ENCODE data around the gene EXT2. TPM values are rescaled to one million over a fixed set of nuclear protein-coding genes. Genes with fewer than 3 reads are reported as not detected.

EXT2 gene
- total RNA-seq, 4 donors from 2014 or later = 19.0 to 53.2 (median 44.5) TPM

DNA sequence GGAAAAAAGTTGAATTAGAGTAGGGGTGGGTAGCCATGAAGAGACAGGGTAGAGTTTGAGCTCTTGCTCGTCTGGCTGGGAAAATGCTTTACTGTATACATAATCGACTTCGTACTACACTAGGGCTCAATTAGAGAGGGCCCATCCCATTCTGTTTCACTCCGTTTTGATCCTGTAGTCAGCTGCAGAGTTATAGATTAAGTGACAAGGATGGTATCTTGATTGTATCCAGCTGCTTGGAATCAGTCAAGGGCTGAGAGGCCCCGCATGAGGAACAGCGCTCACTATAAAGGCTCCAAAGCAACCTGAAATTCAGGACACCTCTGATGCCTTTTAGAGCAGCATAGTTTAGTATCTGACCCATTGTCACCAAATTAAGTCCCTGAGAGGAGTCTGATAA lies 132.9 kb downstream of the EXT2 start:
- no peak overlapping the region for H3K4me3 ChIP-seq
- H3K36me3 ChIP-seq = peaks cover 0 to 10% (median 0%) of the 10 kb centered on the region in 3 donors
- DNase-seq = no peak
- intact Hi-C loops (cut with DNase I) = no loop called here
- peaks cover 0 to 5% (median 0%) of the 10 kb centered on the region in 3 donors for H3K4me1 ChIP-seq
- no peak for TF ChIP-seq POLR2A (IDR thresholded peaks at IDR 0.05)
- TF ChIP-seq, protein P1, sequence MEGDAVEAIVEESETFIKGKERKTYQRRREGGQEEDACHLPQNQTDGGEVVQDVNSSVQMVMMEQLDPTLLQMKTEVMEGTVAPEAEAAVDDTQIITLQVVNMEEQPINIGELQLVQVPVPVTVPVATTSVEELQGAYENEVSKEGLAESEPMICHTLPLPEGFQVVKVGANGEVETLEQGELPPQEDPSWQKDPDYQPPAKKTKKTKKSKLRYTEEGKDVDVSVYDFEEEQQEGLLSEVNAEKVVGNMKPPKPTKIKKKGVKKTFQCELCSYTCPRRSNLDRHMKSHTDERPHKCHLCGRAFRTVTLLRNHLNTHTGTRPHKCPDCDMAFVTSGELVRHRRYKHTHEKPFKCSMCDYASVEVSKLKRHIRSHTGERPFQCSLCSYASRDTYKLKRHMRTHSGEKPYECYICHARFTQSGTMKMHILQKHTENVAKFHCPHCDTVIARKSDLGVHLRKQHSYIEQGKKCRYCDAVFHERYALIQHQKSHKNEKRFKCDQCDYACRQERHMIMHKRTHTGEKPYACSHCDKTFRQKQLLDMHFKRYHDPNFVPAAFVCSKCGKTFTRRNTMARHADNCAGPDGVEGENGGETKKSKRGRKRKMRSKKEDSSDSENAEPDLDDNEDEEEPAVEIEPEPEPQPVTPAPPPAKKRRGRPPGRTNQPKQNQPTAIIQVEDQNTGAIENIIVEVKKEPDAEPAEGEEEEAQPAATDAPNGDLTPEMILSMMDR (IDR thresholded peaks at IDR 0.05) = no peak
- no peaks in the 10 kb centered on the region for H3K27me3 ChIP-seq
- H3K27ac ChIP-seq = no peak overlapping the region
- WGBS, 2 donors = 86 to 87% methylated on average over 4 to 6 of the region's 6 CpGs
- no peaks in the 10 kb centered on the region for H3K9me3 ChIP-seq

DNA sequence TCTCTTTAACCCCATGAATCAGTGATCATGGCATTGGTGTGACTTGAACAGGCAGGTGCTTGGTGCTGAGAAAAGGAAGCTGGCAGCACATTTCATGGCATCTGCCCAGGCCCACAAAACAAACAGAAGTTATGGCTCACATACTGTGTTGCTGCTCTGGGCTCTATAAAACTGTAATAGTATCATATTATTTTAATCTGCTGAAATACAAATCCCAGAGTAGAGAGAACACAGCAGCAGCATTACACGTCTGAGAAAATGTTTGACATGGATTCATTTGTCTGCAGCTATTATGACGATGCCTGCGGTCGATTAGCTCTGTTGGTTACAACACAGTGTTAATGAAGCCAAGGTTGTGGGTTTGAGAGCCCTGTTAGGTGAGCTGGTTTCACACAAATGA lies 133.6 kb downstream of the EXT2 start:
- Histone ChIP-seq H3K4me1 (peaks cover 0 to 5% (median 0%) of the 10 kb centered on the region in 3 donors), H3K4me3 (no peak overlapping the region), H3K27me3 (no peaks in the 10 kb centered on the region), H3K36me3 (peaks cover 0 to 13% (median 0%) of the 10 kb centered on the region in 3 donors), H3K27ac (no peak overlapping the region), H3K9me3 (no peaks in the 10 kb centered on the region)
- no peak for DNase-seq
- intact Hi-C loops (cut with DNase I) = no loop called here
- TF ChIP-seq, protein P1 (IDR thresholded peaks at IDR 0.05) = no peak
- TF ChIP-seq POLR2A (IDR thresholded peaks at IDR 0.05) = no peak
- WGBS, 2 donors = 41 to 72% methylated on average over 4 of the region's 4 CpGs

DNA sequence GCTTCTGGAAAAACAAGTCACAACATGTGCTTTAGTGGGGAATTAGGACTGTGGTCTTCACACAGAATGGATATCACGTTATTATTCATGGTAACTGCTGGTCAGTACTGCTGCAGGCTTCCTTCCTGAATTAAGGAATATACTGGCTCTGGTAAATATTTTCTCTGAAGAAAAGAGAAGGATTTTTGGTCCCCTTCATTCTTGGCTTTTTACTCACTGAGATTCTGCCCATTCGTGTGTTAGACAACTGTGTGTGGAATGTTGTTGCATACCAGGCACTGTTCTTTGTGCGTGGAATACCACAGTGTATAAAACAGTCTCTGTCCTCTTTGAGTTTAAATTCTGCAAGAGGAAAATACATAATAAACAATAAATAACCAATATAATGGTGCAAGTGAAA lies 134.1 kb downstream of the EXT2 start:
- no peak overlapping the region for H3K27ac ChIP-seq
- peaks cover 0 to 5% (median 0%) of the 10 kb centered on the region in 3 donors for H3K4me1 ChIP-seq
- intact Hi-C loops (cut with DNase I) = no loop called here
- H3K4me3 ChIP-seq = no peak overlapping the region
- TF ChIP-seq, protein P1 (IDR thresholded peaks at IDR 0.05) = no peak
- TF ChIP-seq POLR2A (IDR thresholded peaks at IDR 0.05) = no peak
- no peaks in the 10 kb centered on the region for H3K27me3 ChIP-seq
- whole genome bisulfite sequencing, 2 donors = 56 to 83% methylated on average over 3 of the region's 3 CpGs
- no peaks in the 10 kb centered on the region for H3K9me3 ChIP-seq
- H3K36me3 ChIP-seq = peaks cover 0 to 18% (median 0%) of the 10 kb centered on the region in 3 donors
- no peak for DNase-seq

DNA sequence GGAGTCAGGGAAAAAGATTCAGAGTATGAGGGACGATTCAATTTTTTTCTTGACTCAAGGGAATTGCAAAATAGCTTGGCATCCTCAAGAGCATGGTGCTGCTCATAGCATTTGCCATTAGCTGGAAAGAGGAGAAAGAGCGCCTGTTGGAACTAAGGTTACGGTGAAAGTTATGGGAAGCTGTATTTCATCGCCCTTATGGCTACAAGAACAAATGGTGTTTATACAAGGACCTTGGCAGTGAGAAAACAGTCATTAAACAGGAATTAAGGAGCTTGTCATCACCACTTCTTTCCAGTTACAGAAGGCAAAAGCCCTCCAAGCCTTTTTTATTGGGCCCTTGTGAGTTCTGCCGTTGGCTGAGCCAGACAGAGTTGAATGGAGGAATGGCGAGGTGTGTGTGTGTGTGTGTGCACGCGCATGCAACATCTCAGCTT lies 140.3 kb downstream of the EXT2 start:
- intact Hi-C loops (cut with DNase I) = no loop called here
- Histone ChIP-seq H3K36me3 (peaks cover 0 to 72% (median 0%) of the 10 kb centered on the region in 3 donors), H3K27ac (no peak overlapping the region), H3K9me3 (no peaks in the 10 kb centered on the region), H3K27me3 (no peaks in the 10 kb centered on the region), H3K4me1 (no peaks in the 10 kb centered on the region), H3K4me3 (no peak overlapping the region)
- TF ChIP-seq, protein P1 (IDR thresholded peaks at IDR 0.05) = no peak
- DNase-seq = no peak
- 72 to 76% methylated on average over 8 of the region's 8 CpGs for WGBS, 2 donors

DNA sequence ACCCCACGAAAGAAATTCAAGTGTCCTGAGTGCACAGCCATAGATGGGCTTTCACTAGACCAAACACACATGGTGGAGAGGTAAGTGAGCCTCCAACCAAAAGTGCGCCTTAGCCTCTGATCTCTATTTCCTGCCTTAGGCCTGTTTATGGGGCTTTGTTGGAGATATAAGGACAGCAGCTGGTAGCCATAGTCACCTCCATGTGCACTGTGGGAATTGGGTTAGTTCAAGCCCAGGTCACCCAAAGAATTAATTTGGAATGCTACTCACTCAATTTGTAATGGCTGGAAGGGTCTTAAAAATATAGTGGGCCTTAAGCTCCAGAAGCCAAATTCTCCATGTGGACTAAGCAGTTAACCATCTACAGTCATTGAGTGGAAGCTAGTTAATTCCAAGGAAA lies 140.8 kb downstream of the EXT2 start:
- H3K27ac ChIP-seq = no peak overlapping the region
- H3K27me3 ChIP-seq = no peaks in the 10 kb centered on the region
- no peaks in the 10 kb centered on the region for H3K9me3 ChIP-seq
- intact Hi-C loops (cut with DNase I) = no loop called here
- WGBS, 2 donors = 93 to 100% methylated on average over 1 to 2 of the region's 2 CpGs
- no peak overlapping the region for H3K4me3 ChIP-seq
- peaks cover 0 to 73% (median 0%) of the 10 kb centered on the region in 3 donors for H3K36me3 ChIP-seq
- DNase-seq = no peak
- TF ChIP-seq, protein P1 (IDR thresholded peaks at IDR 0.05) = no peak
- TF ChIP-seq POLR2A (IDR thresholded peaks at IDR 0.05) = no peak
- H3K4me1 ChIP-seq = no peaks in the 10 kb centered on the region
